Neuronal stem cell (in vitro differentiated cells): ENCODE data around the gene C22orf39. TPM values are rescaled to one million over a fixed set of nuclear protein-coding genes. Genes with fewer than 3 reads are reported as not detected.
A peak's percentile ranks its signal among the peaks of the same experiment; 100 is the strongest.

ENCODE experiments used
- DNase-seq: peaks from one replicate; pipeline ENCODE4 v3.0.0-alpha.2; 2013; ENCODE audit warnings: low spot score
- H2AFZ ChIP-seq: one replicate; pipeline ENCODE4 v1.6.1; 2013; ENCODE audit warnings: mild to moderate bottlenecking, low read length, inconsistent platforms
- H2AK5ac ChIP-seq: 2 replicates; pipeline ENCODE4 v1.6.1; 2013; ENCODE audit warnings: low read depth, mild to moderate bottlenecking, inconsistent platforms, low read length, moderate library complexity, mixed read lengths
- H2BK120ac ChIP-seq: 2 replicates; pipeline ENCODE4 v1.6.1; 2013; ENCODE audit warnings: low read depth, mild to moderate bottlenecking, inconsistent platforms, low read length, moderate library complexity, mixed read lengths
- H2BK12ac ChIP-seq: one replicate; pipeline ENCODE4 v1.6.1; 2013; ENCODE audit warnings: low read length, inconsistent platforms
- H2BK15ac ChIP-seq: 2 replicates; pipeline ENCODE4 v1.6.1; 2013; ENCODE audit warnings: mild to moderate bottlenecking, low read length, inconsistent platforms, mixed read lengths
- H2BK5ac ChIP-seq: one replicate; pipeline ENCODE4 v1.6.1; 2013; ENCODE audit warnings: inconsistent platforms, mild to moderate bottlenecking, low read length, moderate library complexity
- H3K14ac ChIP-seq: one replicate; pipeline ENCODE4 v1.6.1; 2013; ENCODE audit warnings: low read length, inconsistent platforms
- H3K18ac ChIP-seq: 2 replicates; pipeline ENCODE4 v1.6.1; 2013; ENCODE audit warnings: low read length, inconsistent platforms
- H3K23ac ChIP-seq: 2 replicates; pipeline ENCODE4 v1.6.1; 2013; ENCODE audit warnings: low read depth, mild to moderate bottlenecking, mixed read lengths, low read length, inconsistent platforms; ENCODE audit not compliant: poor library complexity
- H3K27ac ChIP-seq: replicated peaks from 3 replicates; pipeline ENCODE4 v1.5.1; 2013; ENCODE audit warnings: low read length, inconsistent platforms
- H3K27me3 ChIP-seq, 3 experiments: 2 replicates each; pipeline ENCODE4 v1.6.1; 2013; ENCODE audit warnings: low read length in 3 of 3, mild to moderate bottlenecking in 2 of 3, inconsistent platforms in 1 of 3, low read depth in 1 of 3, mixed read lengths in 1 of 3, moderate library complexity in 1 of 3; ENCODE audit not compliant: control insufficient read depth in 3 of 3, insufficient read depth in 3 of 3
- H3K36me3 ChIP-seq, 2 donors: replicated peaks in 1 of 2; 2 replicates each; pipeline ENCODE4 v1.6.1; 2013; ENCODE audit warnings: low read length in 2 of 2; ENCODE audit not compliant: control insufficient read depth in 2 of 2, insufficient read depth in 2 of 2
- H3K4ac ChIP-seq: 2 replicates; pipeline ENCODE4 v1.6.1; 2013; ENCODE audit warnings: inconsistent platforms, mild to moderate bottlenecking, low read length, moderate library complexity
- H3K4me1 ChIP-seq, 2 donors: 1 replicate in 1 of 2; 2 replicates in 1 of 2; pipeline ENCODE4 v1.6.1; 2013; ENCODE audit warnings: low read length in 2 of 2, low read depth in 1 of 2; ENCODE audit not compliant: control insufficient read depth in 2 of 2, insufficient read depth in 1 of 2
- H3K4me2 ChIP-seq: one replicate; pipeline ENCODE4 v1.6.1; 2013; ENCODE audit warnings: mild to moderate bottlenecking, low read length, inconsistent platforms; ENCODE audit not compliant: insufficient read depth, poor library complexity, severe bottlenecking
- H3K4me3 ChIP-seq, 2 donors: 2 replicates each; pipeline ENCODE4 v1.5.1; 2013; ENCODE audit warnings: low read length in 2 of 2, mild to moderate bottlenecking in 2 of 2, inconsistent platforms in 1 of 2, moderate library complexity in 1 of 2
- H3K79me1 ChIP-seq: one replicate; pipeline ENCODE4 v1.6.1; 2013; ENCODE audit warnings: low read depth, mild to moderate bottlenecking, inconsistent platforms, low read length, moderate library complexity
- H3K9ac ChIP-seq: one replicate; pipeline ENCODE4 v1.6.1; 2013; ENCODE audit warnings: mild to moderate bottlenecking, low read depth, low read length, inconsistent platforms; ENCODE audit not compliant: poor library complexity
- H3K9me3 ChIP-seq, 2 donors: replicated peaks in 1 of 2; 2 replicates each; pipeline versions ENCODE3 to v1.6.1; 2013; ENCODE audit warnings: low read length in 2 of 2, mild to moderate bottlenecking in 2 of 2, inconsistent platforms in 1 of 2, low read depth in 1 of 2, mixed read lengths in 1 of 2, moderate library complexity in 1 of 2; ENCODE audit not compliant: control insufficient read depth in 2 of 2, insufficient read depth in 1 of 2
- H4K8ac ChIP-seq: one replicate; pipeline ENCODE4 v1.6.1; 2013; ENCODE audit warnings: low read depth, mild to moderate bottlenecking, inconsistent platforms, low read length, moderate library complexity
- H4K91ac ChIP-seq: one replicate; pipeline ENCODE4 v1.6.1; 2013; ENCODE audit warnings: low read length, low read depth, mild to moderate bottlenecking, inconsistent platforms; ENCODE audit not compliant: poor library complexity
- WGBS, 2 donors: extraction: QIAGEN DNeasy Blood & Tissue Kit; methylation state at CpG; one replicate each; pipeline ENCODE4 v1.1.7; 2013; ENCODE audit warnings: missing lambda C conversion rate in 2 of 2, mixed read lengths in 1 of 2; ENCODE audit not compliant: insufficient read length in 2 of 2, insufficient replicate concordance in 1 of 2; ENCODE audit errors: extremely low coverage in 2 of 2; 5-methylcytosine and 5-hydroxymethylcytosine counted together
- polyA plus RNA-seq, 2 experiments: library from polyadenylated mRNA; stranded (reverse); fragments of 200-250 nt; gene quantifications; one replicate each; pipeline ENCODE4 v1.2.3, GENCODE V29; 2013

The C22orf39 gene, protein sequence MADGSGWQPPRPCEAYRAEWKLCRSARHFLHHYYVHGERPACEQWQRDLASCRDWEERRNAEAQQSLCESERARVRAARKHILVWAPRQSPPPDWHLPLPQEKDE
- polyA plus RNA-seq (2013, experiment 1 of 2), result 46.6 TPM
- polyA plus RNA-seq (2013, experiment 2 of 2), result 48.5 TPM

GRCh38 chr22:19447330-19448075, at the start of gene C22orf39:
C22orf39 (minus strand) TSS chr22:19447711; CDS start chr22:19447688, 23 bp downstream.
- peak within 1 kb of the TSS; percentile 97 for H3K18ac ChIP-seq
- WGBS, 2 donors, result no CpG with 5 or more reads among the region's 92 CpGs
- H3K4me3 ChIP-seq, result peak within 1 kb of the TSS; percentile 64 to 98
- peaks cover 23 to 79% of the 10 kb centered on the region in 2 donors for H3K36me3 ChIP-seq
- peak within 1 kb of the TSS; percentile 89 for H3K27ac ChIP-seq
- peak within 1 kb of the TSS; percentile 93 for H2BK5ac ChIP-seq
- H3K4ac ChIP-seq, result peak within 1 kb of the TSS; percentile 26
- H3K14ac ChIP-seq, result peak within 1 kb of the TSS; percentile 73
- DNase-seq, result peak; percentile 93
- peak within 1 kb of the TSS; percentile 89 for H4K8ac ChIP-seq
- H3K27me3 ChIP-seq, result no peaks in the 10 kb centered on the region
- peak within 1 kb of the TSS; percentile 98 for H3K9ac ChIP-seq
- peaks cover 7 to 9% of the 10 kb centered on the region in 2 donors for H3K4me1 ChIP-seq
- peak within 1 kb of the TSS; percentile 64 for H2BK12ac ChIP-seq
- no peak within 1 kb of the TSS for H2BK120ac ChIP-seq
- peak within 1 kb of the TSS; percentile 98 for H3K23ac ChIP-seq
- H3K4me2 ChIP-seq, result peak within 1 kb of the TSS; percentile 85
- H2AFZ ChIP-seq, result peak within 1 kb of the TSS; percentile 90
- H4K91ac ChIP-seq, result no peak within 1 kb of the TSS
- H2BK15ac ChIP-seq, result no peak within 1 kb of the TSS
- no peaks in the 10 kb centered on the region for H3K9me3 ChIP-seq
- H2AK5ac ChIP-seq, result peak within 1 kb of the TSS; percentile 15
- H3K79me1 ChIP-seq, result peaks cover 11% of the 10 kb centered on the region

- Histone ChIP-seq H2BK12ac (no peak overlapping the region), H3K9ac (no peak overlapping the region), H4K91ac (no peak overlapping the region), H3K18ac (no peak overlapping the region), H3K14ac (no peak overlapping the region), H3K23ac (no peak overlapping the region), H4K8ac (no peak overlapping the region), H3K4ac (no peak overlapping the region), H2BK15ac (no peak overlapping the region), H3K4me1 (no peaks in the 10 kb centered on the region), H3K9me3 (peaks cover 0 to 2% of the 10 kb centered on the region in 2 donors), H3K4me3 (no peak overlapping the region), H3K79me1 (peaks cover 1% of the 10 kb centered on the region), H3K4me2 (no peak overlapping the region), H2BK5ac (no peak overlapping the region), H3K27ac (no peak overlapping the region), H2AFZ (no peak overlapping the region), H2AK5ac (no peak overlapping the region), H3K36me3 (peaks cover 22 to 91% of the 10 kb centered on the region in 2 donors), H2BK120ac (no peak overlapping the region), H3K27me3 (no peaks in the 10 kb centered on the region)
- no CpG with 5 or more reads among the region's 3 CpGs for WGBS, 2 donors
- no peak for DNase-seq
Measured at GRCh38 chr22:19497245-19497644, 49.7 kb upstream of the C22orf39 start.

DNA sequence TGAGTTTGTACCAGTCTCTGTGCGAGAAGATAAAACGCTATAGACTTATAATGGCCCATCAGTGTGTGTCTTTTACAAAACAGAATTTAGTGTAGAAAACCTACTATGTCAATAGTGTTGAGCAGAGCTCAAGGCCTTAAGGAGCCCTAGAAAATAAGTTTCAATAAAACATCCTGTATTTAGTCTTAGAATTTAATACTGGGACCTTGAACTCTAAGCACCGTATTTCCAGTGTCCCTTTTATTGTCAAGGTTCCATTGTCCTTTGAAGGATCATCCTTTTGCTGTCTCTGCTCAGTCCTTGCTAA, 48.8 kb upstream of the C22orf39 start:
- H3K23ac ChIP-seq, result no peak overlapping the region
- no peak overlapping the region for H3K4me2 ChIP-seq
- H3K36me3 ChIP-seq, result peaks cover 23 to 96% of the 10 kb centered on the region in 2 donors
- H3K27ac ChIP-seq, result no peak overlapping the region
- peaks cover 1% of the 10 kb centered on the region for H3K79me1 ChIP-seq
- H2BK12ac ChIP-seq, result no peak overlapping the region
- no peak overlapping the region for H2AK5ac ChIP-seq
- H4K8ac ChIP-seq, result no peak overlapping the region
- no peak overlapping the region for H2BK120ac ChIP-seq
- H2AFZ ChIP-seq, result no peak overlapping the region
- H3K4me3 ChIP-seq, result no peak overlapping the region
- H3K9me3 ChIP-seq, result peaks cover 0 to 2% of the 10 kb centered on the region in 2 donors
- no peak overlapping the region for H3K4ac ChIP-seq
- WGBS, 2 donors, result no CpG with 5 or more reads among the region's 3 CpGs
- no peak overlapping the region for H2BK5ac ChIP-seq
- no peak overlapping the region for H2BK15ac ChIP-seq
- no peaks in the 10 kb centered on the region for H3K4me1 ChIP-seq
- H3K9ac ChIP-seq, result no peak overlapping the region
- H4K91ac ChIP-seq, result no peak overlapping the region
- no peak overlapping the region for H3K18ac ChIP-seq
- no peak for DNase-seq
- no peaks in the 10 kb centered on the region for H3K27me3 ChIP-seq
- H3K14ac ChIP-seq, result no peak overlapping the region

DNA sequence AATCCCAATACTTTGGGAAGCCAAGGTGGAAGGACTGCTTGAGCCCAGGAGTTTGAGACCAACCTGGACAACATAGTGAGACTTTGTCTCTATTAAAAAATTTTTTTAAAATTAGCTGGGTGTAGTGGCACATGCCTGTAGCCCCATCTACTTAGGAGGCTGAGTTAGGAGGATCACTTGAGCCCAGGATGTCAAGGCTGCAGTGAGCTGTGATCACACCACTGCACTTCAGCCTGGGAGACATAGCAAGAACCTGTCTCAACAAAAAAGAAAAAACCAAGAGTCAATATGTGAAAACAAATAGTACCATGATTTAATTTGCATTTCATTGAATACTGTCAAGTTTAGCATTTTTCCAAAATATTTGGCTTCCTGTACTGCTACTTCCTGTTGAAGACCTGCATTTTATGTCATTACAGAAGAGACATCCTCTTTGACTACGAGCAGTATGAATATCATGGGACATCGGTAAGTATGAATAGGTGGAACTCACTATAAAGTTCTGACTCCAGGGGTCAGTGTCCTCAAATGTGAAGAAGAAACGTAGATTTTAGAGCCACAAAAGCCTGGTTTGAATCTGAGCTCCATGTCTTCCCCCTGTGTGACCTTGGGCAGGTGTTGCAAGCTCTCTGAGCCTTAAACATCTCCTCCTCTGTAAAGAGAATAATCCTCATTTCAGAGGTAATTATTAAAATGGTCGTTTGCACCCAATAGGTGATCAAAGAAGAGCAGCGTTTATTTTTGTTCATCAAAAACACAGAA, 48.2 kb upstream of the C22orf39 start:
- no peak overlapping the region for H2AFZ ChIP-seq
- H3K9ac ChIP-seq, result no peak overlapping the region
- no peak overlapping the region for H2AK5ac ChIP-seq
- H2BK120ac ChIP-seq, result no peak overlapping the region
- no peaks in the 10 kb centered on the region for H3K4me1 ChIP-seq
- no peak overlapping the region for H2BK5ac ChIP-seq
- no CpG with 5 or more reads among the region's 5 CpGs for WGBS, 2 donors
- peaks cover 0 to 2% of the 10 kb centered on the region in 2 donors for H3K9me3 ChIP-seq
- no peak overlapping the region for H3K4me3 ChIP-seq
- DNase-seq, result no peak
- no peak overlapping the region for H3K27ac ChIP-seq
- peaks cover 1% of the 10 kb centered on the region for H3K79me1 ChIP-seq
- H3K14ac ChIP-seq, result no peak overlapping the region
- H3K4ac ChIP-seq, result no peak overlapping the region
- no peak overlapping the region for H2BK15ac ChIP-seq
- H3K36me3 ChIP-seq, result peaks cover 23 to 98% of the 10 kb centered on the region in 2 donors
- H3K23ac ChIP-seq, result no peak overlapping the region
- H4K8ac ChIP-seq, result no peak overlapping the region
- no peak overlapping the region for H3K18ac ChIP-seq
- H3K27me3 ChIP-seq, result no peaks in the 10 kb centered on the region
- no peak overlapping the region for H4K91ac ChIP-seq
- no peak overlapping the region for H3K4me2 ChIP-seq
- no peak overlapping the region for H2BK12ac ChIP-seq
